Stimulated activated CD8-positive, alpha-beta memory T cell treated with anti-CD3 and anti-CD28 coated beads, Interleukin-15, amount 100 ng/mL, for 4 hours (primary cell): ENCODE measurements around the gene PHTF2.
"Not testable (repeated sequence)": the region's sequence is repeated elsewhere in the genome, so short reads cannot be mapped to it uniquely, and the experiment has no call there.

Source experiments
- DNase-seq, 2 donors: peaks; one replicate each; pipeline ENCODE4 v3.0.0-alpha.2; 2020; ENCODE audit warnings: low read depth in 2 of 2

The PHTF2 gene

GRCh38 chr7:77798394-77799077, at the start of gene PHTF2, which contains the start of gene TMEM60:
Gene PHTF2, plus strand, starts transcription at chr7:77798773.
Gene TMEM60, minus strand, starts transcription at chr7:77798434. Its CDS starts 4,061 bp downstream, at chr7:77794373.
- peak; percentile 77 to 90 for DNase-seq

DNA sequence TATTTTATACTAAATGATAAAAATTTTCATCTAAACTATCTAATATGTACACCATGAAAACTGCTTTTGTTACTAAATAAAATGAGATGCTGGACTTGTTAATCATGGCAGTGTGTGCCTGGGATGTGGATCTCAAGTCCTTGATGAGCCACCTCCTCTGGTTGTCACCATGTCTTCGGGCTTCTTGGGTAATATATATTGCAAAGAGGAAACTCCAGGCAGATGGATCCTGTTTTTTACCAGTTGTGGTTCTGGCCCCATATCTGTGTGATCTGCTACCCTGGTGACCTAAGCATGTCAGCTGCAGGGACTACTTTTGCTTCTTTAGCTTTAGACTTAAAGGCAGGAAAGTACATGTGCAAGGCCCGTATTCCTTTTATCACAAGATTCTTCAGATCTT, 46.6 kb upstream of the PHTF2 start:
- no peak for DNase-seq

DNA sequence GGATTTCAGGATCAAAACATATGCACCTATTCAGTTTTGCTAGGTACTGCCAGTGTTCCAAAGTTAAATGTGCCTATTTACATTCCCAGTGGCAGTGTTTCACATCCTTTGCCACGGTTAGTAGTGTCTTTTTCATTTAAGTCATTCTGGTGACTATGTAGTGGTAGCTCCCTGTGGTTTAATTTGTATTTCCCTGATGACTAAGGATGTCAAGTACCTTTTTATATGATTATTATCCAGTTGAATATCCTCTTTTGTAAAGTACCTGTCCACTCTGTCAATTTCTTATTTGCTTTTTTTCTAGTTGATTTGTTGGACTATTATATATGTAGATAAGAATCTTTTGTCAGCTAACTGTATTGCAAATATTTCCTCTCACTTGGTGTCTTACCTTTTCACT, 45.4 kb upstream of the PHTF2 start:
- DNase-seq: no peak

DNA sequence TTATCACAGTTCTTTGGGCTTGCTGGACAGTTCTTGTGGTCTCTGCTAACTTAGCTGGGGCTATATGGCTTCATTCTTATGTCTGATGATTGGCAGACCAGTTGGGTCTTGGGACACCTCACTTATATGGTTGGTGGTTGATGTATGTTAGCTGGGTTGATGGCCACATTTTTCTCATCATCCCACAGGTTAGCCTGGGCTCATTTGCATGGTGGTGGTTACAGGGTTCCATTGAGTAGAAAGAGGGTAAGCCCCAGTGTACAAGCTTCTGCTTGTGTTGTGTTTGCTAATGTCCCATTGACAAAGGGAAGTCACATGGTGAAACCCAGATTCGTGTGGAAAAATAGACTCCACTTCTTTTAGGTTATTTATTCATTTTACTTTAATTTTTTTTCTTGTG, 41.0 kb upstream of the PHTF2 start:
- DNase-seq: no peak

GRCh38 chr7:77759294-77759889, 39.2 kb upstream of the PHTF2 start:
- DNase-seq: peak in 1 of 2 donors; percentile 52

- no peak for DNase-seq
These were observed 37.6 kb upstream of the PHTF2 start for GRCh38 chr7:77760809-77761453.

DNA sequence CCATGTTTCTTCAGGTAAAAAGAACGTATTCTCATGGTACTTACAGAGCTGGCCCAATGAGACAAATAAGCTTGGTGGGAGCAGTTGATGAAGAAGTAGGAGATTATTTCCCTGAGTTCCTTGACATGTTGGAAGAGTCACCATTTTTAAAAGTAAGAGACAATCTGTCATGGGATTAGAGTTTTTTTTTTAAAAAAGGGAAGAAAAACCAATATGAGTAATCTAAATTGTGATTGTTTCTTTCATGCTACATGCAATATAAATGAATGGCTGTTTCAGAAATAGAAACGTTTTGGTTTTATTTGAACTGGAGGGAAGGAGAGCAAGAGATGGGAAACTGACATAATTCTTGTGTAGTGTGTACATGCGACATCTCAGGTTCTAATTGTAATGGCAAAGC, 33.1 kb upstream of the PHTF2 start:
- no peak for DNase-seq

- DNase-seq: no peak
These were observed 32.4 kb upstream of the PHTF2 start for GRCh38 chr7:77765906-77766800.

DNA sequence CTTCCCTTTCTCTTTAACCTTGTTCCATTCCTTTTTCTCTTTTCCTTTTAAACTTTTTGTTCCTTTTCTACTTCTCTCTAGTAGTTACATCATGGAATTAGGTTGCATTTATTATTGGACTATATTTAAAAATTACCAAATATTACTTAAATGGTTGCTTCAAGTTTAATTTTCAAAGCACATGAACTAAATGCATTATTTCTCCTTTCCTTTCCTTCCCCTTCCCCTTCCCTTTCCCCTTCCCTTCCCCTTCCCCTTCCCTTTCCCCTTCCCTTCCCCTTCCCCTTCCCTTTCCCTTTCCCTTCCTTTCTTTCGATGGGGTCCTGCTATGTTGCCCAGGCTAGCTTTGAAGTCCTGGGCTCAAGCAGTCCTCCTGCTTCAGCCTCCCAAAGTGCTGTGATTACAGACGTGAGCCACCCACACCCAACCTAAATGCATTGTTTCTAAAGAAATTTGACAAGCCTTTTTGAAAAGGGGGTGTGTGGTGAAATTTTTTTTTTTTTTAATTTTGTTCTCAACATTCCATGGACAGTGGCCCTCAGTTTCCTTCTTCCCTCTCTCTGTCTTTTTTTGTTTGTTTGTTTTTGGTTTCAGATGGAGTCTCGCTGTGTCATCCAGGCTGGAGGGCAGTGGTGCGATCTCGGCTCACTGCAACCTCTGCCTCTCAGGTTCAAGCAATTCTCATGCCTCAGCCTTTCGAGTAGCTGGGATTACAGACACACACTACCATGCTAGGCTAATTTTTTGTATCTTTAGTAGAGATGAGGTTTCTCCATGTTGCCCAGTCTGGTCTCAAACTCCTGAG, 31.6 kb upstream of the PHTF2 start:
- no peak for DNase-seq

DNA sequence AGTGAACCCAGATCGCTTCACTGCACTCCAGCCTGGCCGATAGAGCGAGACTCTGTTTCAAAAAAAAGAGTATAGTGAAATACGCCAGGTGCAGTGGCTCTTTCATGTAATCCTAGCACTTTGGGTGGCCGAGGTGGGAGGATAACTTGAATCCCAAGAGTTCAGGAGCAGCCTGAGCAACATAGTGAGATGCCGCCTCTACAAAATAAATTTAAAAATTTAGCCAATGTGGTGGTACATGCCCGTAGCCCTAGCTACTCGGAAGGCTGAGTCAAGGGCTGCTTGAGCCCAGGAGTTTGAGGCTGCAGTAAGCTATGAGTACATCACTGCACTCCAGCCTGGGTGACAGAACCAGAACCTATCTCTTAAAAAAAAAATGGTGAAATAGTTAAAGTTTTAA, 28.3 kb upstream of the PHTF2 start:
- no peak for DNase-seq

GRCh38 chr7:77771901-77772300, 26.7 kb upstream of the PHTF2 start:
- DNase-seq: no peak

- DNase-seq: no peak
These were observed 20.0 kb upstream of the PHTF2 start for GRCh38 chr7:77778535-77778934.

GRCh38 chr7:77782383-77782782, 16.2 kb upstream of the PHTF2 start:
- DNase-seq: no peak

GRCh38 chr7:77783111-77783510, 15.5 kb upstream of the PHTF2 start:
- no peak for DNase-seq

DNA sequence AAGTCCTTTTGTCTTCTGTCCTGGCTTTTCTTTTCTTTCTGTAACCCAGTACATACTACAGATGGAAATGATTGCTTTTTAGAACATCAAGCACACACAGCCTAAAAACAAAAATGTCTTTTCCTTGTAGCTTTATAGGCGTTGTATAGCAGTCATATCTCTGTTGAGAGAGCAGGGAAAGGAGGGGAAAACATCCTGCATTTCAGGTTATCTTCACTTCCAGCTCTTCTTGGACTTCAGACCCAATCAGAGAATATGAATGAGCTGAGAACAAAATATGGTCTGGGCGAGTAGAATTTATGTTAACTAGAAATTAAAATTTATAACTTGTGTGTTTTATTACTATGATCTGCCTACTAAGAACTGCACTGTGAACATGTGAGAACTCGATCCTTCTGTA, 15.0 kb upstream of the PHTF2 start:
- no peak for DNase-seq

GRCh38 chr7:77784426-77784825, 14.1 kb upstream of the PHTF2 start:
- not testable (repeated sequence) for DNase-seq

- no peak for DNase-seq
These were observed 12.6 kb upstream of the PHTF2 start for GRCh38 chr7:77786018-77786417.

- DNase-seq: no peak
These were observed 11.8 kb upstream of the PHTF2 start for GRCh38 chr7:77786741-77787140.

DNA sequence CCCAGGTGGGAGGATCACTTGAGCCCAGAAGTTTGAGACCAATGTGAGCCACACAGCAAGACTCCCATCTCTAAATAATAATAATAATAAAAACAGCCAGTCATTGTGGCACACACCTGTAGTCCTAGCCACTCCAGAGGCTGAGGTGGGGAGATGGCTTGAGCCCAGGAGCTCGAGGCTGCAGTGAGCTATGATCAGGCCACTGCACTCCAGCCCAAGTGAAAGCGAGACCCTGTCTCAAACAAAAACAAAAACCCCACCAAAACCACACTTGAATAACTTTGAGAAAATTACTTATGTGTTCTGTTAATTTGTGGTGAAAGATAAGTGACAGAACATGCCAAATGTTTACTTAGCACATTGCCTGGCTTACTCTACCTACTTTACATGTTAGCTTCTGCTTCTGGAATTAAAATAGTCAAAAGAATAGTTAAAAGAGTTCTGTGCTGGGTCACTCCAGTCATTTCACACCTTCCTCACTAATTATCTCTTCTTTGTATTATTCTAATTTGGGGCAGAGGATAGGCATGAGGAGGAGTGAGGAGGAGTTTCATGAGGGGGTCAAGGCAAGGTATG, 10.2 kb upstream of the PHTF2 start:
- no peak for DNase-seq

DNA sequence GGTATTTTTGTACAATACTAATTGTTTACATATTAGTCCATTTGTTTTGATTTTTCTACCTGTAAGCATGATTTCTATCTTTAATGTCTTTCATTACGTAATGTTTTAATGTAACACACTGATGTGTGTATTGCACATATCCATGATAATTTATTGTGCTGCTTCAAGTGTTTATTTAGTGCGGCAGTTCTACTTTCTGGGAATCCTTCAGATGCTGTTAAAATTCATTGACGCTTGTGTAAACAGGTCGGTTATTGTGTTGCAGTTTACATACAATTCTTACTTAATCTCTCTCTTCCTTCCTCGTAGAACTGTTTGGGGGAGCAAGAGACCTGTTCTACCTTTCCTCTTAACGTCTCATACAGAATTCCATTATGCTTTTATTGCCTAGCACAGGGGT, 7.2 kb upstream of the PHTF2 start:
- no peak for DNase-seq

DNA sequence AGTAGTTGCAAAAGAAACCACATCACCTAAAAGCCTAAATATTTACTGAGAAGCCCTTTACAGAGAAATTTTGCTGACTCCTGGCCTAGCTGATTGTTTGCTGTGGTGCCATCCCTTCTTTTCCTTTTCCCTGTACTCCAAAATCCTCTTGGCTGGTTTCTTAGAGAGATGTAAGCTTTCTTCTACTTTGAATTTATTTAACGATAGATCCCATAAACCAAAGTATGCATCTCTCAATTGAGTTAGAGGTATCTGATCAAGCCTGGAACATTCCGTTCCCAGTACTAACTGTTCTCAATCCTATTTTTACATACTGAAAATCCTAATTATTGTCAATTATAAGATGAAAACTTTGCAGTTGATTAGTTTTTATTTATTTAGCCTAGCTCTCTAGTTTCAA, 6.6 kb upstream of the PHTF2 start:
- no peak for DNase-seq
